HG03039 (cell line): Measurements from ENCODE around the gene FBLN5.

Source experiments
- ATAC-seq: cut with Tn5 transposase; IDR thresholded peaks from one replicate; pipeline ENCODE4 v1.9.1; 2021; ENCODE audit warnings: mild to moderate bottlenecking, moderate library complexity; ENCODE audit not compliant: unreplicated experiment

Gene FBLN5

DNA sequence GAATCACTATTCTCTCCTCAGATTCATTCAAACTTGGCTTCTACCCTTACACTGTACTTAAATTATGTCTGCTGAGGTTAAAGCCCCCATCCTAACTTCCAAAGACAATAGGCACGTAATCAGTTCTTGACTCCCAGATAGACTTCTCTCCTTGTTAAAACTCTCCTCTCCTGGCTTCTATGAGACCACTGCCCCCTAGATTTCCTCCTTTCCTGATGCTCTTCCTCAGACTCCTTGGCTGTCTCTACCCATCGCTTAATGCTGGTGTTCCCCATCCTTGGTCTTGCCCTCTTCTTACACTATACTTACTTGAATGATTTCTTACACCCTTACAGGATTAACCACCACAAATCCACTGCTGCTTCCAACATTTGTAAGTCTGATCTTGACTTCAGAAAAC, 112.9 kb downstream of the FBLN5 start:
- no peak for ATAC-seq

DNA sequence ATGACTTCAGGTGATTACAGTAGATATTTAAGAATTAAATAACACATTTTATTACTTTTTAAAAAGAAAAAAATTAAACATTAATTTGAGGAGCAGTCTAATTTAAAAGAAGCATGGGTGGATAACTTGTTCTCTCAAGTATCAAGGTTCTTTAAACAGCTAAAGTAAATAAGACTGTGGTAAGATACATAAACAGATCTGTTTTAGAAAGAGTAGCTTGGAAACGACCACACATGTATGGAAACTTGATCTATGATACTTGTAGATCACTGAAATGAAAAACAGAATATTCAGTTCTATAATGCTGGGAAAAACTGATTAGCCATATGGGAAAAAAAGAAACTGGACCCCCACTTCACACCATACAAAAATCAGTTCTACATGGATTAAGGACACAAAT, 116.2 kb downstream of the FBLN5 start:
- no peak for ATAC-seq

DNA sequence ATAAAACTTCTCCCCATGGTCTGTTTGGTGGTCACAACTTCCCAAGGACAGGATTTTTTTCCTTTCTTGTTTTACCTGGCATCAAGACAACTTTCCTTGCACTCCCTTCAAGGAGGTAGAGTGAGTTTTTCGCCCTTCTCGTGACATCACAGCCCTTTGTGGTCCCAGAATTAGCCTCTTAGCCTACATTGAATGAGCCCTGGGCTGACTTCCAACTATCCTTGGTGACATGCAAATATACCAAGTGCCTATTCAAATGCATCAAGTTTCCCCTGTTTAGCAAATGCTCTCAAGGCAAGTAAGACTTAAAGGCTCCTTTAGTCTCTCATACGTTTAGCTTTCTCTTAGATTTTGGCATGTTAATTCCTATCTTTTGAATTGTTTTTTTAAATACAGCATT, 116.7 kb downstream of the FBLN5 start:
- peak; percentile 54 for ATAC-seq

DNA sequence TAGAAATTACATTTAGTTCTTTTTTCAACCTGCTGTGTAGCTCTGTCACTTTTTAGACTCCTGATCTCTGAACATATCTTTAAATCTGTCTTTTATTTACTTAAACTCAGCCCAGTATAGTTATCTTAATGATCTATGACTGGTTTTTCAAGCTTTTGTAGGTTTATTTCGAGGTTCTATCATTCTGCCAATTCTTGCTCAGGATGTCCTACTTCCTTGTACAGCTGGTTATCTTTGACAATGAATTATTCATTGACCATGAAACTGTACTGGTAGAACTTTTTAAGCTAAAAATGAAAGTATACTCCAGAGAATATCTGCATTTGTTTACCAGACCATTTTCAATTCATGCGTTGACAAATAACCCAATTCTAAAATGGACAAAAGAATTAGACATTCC, 118.0 kb downstream of the FBLN5 start:
- no peak for ATAC-seq

DNA sequence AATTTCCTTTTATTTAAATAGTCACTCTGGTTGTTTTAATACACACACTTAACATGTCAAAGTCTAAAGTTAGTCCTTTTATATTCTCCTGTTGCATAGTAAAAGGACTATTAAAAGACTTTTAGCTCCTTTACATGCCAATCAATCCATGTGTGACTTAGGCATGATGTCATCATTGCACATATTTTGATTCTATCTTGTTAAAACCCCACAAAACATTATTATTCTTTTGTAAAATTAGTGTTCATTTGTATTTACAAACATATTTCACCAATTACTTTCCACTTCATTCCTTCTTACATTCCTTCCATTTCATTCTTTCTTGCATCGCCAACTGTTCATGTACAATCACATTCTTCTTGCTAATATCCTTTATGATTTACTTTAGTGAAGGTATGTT, 119.7 kb downstream of the FBLN5 start:
- ATAC-seq: no peak
